Stimulated activated CD4-positive, alpha-beta T cell treated with anti-CD3 and anti-CD28 coated beads, Interleukin-4, amount 100 ng/mL, for 48 hours (primary cell): ENCODE data around the gene XRCC1.
"Not testable (repeated sequence)": the region's sequence is repeated elsewhere in the genome, so short reads cannot be mapped to it uniquely, and the experiment has no call there.

Experiments
- DNase-seq, 2 donors: peaks; one replicate each; pipeline ENCODE4 v3.0.0-alpha.2; 2020; ENCODE audit warnings: low read depth in 2 of 2

The XRCC1 gene

GRCh38 chr19:43599635-43600295 is 24.4 kb upstream of the XRCC1 start:
- no peak for DNase-seq

- no peak for DNase-seq
Measured at GRCh38 chr19:43598445-43599240, 23.3 kb upstream of the XRCC1 start.

- no peak for DNase-seq
Measured at GRCh38 chr19:43597876-43598275, 22.5 kb upstream of the XRCC1 start.

- no peak for DNase-seq
Measured at GRCh38 chr19:43596842-43597461, 21.6 kb upstream of the XRCC1 start.

GRCh38 chr19:43595999-43596841 is 20.9 kb upstream of the XRCC1 start, which contains the start of the genes IRGQ and ZNF576:
Gene IRGQ (minus strand): TSS chr19:43596134. CDS start chr19:43595338, 796 bp downstream.
Gene ZNF576 (plus strand): TSS chr19:43596595. CDS start chr19:43597109, 514 bp downstream.
- DNase-seq, result peak; percentile 100

- DNase-seq, result no peak
Measured at GRCh38 chr19:43595605-43595998, 20.3 kb upstream of the XRCC1 start.

- DNase-seq, result peak; percentile 58 to 61
Measured at GRCh38 chr19:43594710-43595604, 19.6 kb upstream of the XRCC1 start.

GRCh38 chr19:43594081-43594697 is 18.9 kb upstream of the XRCC1 start:
- DNase-seq, result no peak

- no peak for DNase-seq
Measured at GRCh38 chr19:43592800-43593350, 17.5 kb upstream of the XRCC1 start.

- DNase-seq, result no peak
Measured at GRCh38 chr19:43591904-43592772, 16.8 kb upstream of the XRCC1 start.

GRCh38 chr19:43589678-43590077 is 14.4 kb upstream of the XRCC1 start:
- DNase-seq, result no peak

- DNase-seq, result no peak
Measured at GRCh38 chr19:43589277-43589676, 13.9 kb upstream of the XRCC1 start.

- DNase-seq, result not testable (repeated sequence)
Measured at GRCh38 chr19:43587029-43587428, 11.7 kb upstream of the XRCC1 start.

- DNase-seq, result no peak
Measured at GRCh38 chr19:43586346-43586745, 11.0 kb upstream of the XRCC1 start.

- DNase-seq, result no peak
Measured at GRCh38 chr19:43584484-43584883, 9.2 kb upstream of the XRCC1 start.

GRCh38 chr19:43582495-43582894 is 7.2 kb upstream of the XRCC1 start:
- no peak for DNase-seq

- no peak for DNase-seq
Measured at GRCh38 chr19:43581467-43581866, 6.1 kb upstream of the XRCC1 start.

GRCh38 chr19:43578787-43579186 is 3.5 kb upstream of the XRCC1 start:
- DNase-seq, result no peak
